SW 1271 (cell line): Measurements from ENCODE around the gene MPLKIP.
"Not testable (repeated sequence)": the region's sequence is repeated elsewhere in the genome, so short reads cannot be mapped to it uniquely, and the experiment has no call there.

ENCODE experiments used
- DNase-seq, 2 experiments: peaks; one replicate each; lab custom pipeline; 2025; lab: John Stamatoyannopoulos, UW

The MPLKIP gene

DNA sequence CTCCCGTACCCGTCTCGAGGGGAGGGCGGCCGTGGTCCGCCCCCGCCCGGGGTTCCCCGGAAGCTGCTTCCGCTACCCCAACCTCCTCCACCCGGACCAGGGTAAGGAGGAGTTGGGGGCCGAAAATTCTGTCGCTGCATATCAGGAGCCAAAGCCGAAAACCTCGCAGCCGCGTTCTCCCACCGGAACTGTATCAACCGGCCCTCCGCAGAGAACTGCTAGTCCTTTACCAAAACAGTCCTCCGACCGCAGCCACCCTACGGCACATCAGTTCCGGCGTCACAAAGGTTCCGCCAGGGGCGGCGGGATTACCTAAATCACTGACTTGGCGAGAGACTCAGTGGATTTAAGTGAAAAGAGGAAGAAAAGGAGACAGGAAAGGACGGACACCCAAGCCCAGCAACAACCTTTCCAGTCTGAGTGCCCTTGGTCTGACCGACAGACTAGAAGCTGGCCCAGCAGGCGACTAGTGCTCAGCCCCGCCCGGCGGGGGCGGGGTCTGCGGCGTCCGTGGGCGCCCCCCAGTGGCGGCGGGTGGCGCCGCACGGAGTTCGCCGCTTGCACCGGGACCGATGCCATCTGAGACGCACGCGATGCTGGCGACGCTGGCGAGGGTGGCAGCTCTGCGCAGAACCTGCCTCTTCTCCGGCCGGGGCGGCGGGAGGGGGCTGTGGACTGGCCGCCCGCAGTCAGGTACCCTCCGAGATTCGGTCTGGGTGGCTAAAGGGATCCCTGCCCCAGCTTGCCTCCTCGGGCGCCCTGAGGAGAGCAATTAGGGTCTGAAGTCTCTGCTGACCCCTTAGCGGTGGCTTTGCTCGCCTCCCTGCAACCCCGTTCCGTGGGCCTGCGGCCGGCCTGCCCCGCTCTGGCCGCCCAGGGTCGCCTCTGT lies at the start of gene MPLKIP, which contains the start of gene SUGCT:
Gene MPLKIP (minus strand): TSS at position 195 of the 889 bp plus-strand sequence. CDS start 55 bp downstream, at position 140.
Gene SUGCT (plus strand): TSS at position 578 of the 889 bp plus-strand sequence.
- peak; percentile 78 to 87 for DNase-seq

DNA sequence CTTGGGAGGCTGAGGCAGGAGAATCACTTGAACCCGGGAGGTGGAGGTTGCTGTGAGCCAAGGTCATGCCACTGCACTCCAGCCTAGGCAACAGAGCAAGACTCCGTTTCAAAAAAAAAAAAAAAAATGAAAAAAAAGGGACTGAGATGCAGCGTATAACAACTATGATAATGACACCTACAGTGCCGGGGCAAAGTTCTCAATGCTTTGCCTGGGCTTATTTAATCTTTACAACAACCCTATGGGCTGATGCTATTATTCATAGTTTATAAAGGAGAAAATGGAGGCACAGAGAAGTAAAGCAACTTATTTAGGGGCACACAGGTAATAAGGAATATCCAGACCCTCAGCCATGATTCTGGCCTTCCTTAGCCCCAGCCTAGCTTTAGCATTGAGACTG lies 48.0 kb upstream of the MPLKIP start:
- DNase-seq = no peak

DNA sequence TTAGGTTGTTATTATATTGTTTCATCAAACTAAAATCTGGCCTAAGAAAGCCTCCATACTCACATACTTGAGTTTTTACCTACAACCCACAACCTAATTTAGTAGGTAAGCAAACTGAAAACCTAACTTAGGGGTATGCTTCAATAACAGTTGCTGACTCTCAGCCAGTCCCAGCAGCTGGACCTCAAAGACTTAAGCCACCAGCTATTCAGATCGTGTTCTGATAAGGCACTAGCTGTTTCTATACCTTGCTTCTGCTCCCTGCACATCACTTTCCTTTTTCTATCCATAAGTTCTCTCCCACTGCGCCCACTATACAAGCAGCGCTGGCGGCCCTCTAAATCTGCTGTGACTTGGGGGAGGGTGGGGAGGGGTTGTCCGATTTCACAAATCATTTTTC lies 42.6 kb upstream of the MPLKIP start:
- DNase-seq = no peak

DNA sequence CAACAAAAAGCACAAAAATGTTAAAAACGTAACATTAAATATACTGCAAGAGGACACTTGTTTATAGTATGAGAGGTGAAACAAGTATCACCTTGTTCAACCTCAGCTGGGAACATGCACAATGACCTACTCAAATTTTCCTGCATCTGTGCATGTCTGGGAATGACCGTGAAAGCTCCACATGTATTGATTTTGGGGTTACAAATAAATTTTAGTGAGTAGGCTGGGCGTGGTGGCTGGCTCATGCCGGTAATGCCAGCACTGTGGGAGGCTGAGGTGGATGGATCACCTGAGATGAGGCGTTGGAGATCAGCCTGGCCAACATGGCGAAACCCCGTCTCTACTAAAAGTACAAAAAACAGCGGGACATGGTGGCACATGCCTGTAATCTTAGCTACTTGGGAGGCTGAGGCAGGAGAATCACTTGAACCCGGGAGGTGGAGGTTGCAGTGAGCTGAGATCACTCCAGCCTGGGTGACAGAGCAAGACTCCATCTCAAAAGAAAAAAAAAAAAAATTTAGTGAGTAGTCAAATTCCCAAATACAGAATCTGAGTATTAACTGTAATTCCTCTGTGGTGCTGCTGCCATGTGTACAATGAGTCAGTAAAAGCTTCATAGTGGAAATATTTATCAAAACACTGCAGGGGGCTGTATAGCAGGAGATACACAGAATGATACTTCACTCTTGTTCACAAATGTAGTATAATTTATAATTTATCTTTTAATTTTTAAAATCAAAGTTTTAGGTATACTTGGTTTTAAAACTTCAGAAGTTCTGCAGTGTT lies 41.5 kb upstream of the MPLKIP start:
- no peak for DNase-seq

DNA sequence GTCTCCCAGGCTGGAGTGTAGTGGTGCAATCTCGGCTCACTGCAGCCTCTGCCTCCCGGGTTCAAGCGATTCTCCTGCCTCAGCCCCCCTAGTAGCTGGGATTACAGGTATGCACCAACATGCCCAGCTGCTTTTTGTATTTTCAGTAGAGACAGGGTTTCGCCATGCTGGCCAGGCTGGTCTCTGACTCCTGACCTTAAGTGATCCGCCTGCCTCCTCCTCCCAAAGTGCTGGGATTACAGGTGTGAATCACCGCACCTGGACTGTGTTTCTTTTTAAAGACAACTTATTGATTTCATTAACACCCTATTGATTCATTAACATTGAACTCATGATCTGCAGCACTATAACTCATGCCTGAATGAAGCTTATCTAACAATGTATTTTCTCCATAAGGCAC lies 40.8 kb upstream of the MPLKIP start:
- not testable (repeated sequence) for DNase-seq

DNA sequence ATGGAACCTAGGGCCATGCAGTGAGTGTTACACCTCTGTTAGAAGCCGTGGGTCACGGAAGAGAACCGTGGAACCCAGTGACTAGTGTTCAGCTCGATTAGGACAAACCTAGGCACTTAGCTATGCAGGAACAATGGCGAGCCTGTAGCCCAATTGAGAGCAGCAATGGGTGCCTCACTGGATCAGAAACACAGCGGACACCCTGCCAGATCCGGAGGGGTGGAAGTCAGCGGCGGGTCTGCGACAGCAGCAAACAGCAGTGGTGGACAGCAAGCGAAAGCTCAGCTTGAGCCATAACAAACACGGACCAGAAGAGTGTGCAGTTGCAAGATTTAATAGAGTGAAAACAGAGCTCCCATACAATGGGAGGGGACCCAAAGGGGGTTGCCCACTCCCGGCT lies 38.7 kb upstream of the MPLKIP start:
- not testable (repeated sequence) for DNase-seq

DNA sequence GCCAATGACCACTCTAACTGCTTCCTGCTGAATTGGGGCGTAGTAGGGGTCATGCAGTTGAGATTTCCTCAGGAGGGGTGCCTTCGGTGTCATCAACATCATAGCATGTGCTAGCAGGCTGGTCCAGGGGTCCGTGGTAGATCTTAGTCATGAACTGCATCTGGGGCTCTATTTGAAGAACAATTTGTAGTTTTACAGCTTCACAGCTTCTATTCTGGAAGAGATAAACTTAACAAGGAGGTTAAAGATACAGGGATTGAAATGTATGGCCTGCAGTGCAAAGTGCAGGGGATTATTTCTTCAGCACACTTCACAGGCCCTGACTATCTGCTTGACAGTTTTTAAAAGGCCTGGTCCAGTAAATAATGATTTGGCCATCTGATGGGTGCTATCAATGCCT lies 33.8 kb upstream of the MPLKIP start:
- not testable (repeated sequence) for DNase-seq

DNA sequence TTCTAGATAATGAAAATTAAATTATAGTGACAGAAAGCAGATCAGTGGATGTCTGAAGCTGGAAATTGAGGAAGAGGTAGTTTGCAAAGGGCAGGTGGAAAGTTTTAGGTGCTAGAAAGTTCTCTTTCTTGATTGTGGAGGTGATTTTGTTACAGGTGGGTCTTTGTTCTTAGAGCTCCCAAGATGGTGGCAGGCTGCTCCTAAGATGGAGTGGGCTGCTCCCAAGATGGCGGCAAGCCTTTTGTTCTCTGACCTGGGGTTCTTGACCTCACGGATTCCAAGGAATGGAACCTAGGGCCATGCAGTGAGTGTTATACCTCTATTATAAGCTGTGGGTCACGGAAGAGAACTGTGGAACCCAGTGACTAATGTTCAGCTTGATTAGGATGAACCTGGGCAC lies 32.9 kb upstream of the MPLKIP start:
- DNase-seq = no peak

DNA sequence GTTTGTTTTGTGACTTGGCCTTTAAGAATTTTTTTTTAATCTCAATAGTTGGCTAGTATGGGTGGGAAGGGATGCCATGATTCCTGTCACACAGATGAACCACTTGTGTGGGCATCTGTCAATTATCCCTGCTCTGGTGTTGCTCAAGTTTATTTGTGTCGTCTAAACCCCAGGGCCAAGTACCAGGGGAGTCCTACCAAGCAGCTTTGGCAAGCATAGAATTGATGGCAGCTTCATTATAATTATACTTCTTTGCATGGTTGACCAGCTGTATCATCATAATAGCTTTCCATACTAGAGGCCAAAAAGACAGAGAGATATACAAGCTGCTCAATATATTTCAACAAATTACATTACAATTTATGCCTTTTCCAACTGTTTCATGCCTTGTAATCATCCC lies 30.8 kb upstream of the MPLKIP start:
- no peak for DNase-seq

DNA sequence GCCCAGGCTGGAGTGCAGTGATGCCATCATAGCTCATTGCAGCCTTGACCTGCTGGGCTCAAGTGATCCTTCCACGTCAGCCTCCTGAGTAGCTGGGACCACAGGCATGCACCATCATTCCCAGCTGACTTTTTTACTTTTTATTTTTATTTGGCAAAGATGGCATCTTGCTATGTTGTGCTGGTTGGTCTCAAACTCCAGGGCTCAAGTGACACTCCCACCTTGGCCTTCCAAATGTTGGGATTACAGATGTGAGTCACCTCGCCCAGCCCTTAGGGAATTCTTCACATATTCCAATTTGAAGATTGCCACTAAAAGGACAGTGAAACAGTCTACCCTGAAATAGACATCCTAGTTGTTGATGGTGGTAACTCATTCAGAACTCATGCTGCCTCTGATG lies 28.1 kb upstream of the MPLKIP start:
- DNase-seq = no peak

DNA sequence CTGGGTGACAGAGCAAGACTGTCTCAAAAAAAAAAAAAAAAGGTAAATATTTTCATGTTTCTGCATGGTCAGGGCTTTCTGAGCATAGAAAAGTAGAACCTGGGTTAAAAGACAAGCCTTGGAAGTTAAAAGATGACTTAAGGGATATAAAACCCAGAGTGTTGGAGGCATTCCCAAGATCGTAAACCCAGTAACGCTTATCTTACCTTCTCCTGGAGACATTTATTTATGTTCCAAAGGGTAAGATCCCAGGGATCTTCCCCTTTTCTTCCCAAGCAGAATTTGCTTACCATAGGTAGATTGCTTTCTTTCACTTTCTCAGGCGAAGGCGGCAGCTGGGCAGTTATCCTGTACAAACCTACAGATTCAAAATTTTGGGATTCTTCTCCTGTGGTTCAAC lies 22.6 kb upstream of the MPLKIP start:
- no peak for DNase-seq

DNA sequence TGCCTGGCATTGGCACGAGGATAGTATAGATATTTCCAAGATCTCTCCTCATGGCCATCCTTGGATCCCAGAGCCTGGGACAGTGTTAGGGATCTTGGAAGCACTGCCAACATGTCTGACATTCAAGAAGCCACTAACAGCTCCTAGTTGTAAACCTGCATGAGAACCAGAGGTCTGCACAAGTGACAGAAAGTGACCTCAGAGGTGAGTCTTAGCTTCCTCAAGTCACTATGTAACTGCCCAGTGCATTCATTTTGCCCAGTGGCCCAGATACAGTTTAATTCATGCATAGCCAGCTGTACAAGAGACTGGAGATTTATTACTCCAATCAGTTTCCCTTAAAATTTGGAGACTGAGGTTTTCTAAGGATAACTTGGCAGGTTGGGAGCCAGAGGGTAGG lies 17.1 kb upstream of the MPLKIP start:
- no peak for DNase-seq

DNA sequence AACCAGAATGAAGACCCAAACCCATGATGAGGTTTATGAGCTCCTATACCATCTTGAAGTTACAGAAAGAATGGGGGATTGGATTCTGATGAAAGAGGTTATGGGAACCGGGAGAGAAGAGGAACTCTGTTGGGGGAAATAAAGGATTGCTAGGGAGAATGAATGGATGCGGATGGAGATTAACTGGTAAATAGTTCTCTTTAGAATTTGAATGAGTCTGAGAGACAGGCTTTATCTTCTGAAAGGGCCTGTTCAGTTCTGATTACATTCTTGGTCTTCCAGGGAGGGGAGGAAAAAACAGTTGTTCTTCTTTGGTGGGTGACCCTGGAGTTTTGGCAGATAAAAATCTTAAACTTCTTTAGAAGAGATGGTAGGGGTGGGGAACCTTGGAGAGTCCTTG lies 14.2 kb upstream of the MPLKIP start:
- no peak for DNase-seq

DNA sequence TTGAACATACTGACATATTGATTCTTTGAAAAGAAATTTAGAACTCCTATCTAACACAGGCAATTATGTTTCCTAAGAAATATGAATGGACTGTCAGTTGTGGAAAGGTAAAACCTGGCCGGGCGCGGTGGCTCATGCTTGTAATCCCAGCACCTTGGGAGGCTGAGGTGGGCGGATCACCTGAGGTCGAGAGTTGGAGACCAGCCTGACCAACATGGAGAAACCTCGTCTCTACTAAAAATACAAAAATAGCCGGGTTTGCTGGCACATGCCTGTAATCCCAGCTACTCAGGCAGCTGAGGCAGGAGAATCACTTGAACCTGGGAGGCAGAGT lies 13.8 kb upstream of the MPLKIP start:
- DNase-seq = not testable (repeated sequence)

DNA sequence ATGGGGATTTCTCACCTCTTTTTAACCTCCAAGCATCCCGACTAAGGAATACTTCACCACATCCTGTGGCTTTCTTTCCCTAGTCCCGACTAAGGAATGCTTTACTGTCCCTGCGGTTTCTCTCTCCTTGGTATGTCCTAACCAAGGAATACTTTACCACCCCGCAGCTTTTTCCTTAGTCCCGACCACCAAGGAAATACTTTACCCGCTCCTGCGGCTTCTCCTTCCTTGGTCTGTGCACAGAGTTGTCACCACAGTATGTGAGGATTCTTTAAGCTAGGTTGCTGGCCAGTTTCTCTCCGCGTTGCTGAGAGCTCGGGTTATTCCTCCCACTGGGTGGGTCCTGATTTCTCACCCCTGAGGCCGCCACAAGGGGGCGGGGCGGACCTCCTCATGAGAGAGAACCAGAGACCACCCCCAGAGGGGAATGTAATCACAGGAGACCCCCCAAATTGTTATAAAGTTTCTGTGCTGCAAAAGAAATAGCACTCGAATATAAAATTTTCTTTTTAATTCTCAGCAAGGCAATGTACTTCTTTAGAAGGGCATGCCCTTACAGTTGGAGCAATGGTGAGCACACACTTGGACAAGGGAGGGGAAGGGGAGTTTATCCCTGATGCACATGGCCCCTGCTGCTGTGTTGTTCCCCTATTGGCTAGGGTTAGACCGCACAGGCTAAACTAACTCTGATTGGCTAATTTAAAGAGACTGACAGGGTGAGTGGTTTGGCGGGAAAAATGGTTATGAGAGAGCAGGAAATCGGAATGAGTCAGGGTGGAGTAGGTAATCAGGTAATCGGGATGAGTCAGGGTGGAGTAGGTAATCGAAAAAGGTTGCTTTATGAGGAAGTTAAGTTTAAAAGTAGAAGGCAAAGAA lies 13.2 kb upstream of the MPLKIP start:
- DNase-seq = no peak

DNA sequence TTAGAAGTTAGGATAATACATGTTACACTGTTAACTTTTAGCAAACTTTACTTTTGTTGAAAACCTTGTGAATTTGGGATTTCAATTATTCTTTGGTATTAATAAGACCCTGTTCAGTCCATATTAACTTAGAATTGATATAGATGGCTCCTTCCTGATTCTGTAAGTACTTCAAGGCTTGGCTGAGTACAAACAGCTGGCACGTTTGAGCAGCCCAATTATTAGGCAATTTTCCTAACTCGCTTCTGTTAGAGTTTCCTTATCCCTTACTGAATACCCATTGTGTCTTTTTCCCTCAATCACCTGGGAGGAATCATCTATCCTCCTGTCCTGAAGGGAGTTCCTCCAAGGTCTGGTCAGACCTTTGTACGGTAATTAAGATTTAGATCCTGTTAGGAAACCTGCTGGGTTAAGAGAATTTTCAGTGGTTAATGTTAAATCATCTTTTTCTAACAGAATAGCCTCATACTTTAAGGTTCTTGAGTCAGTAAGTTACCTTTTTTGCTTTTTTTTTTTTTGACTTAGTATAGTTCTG lies 11.2 kb upstream of the MPLKIP start:
- DNase-seq = not testable (repeated sequence)

DNA sequence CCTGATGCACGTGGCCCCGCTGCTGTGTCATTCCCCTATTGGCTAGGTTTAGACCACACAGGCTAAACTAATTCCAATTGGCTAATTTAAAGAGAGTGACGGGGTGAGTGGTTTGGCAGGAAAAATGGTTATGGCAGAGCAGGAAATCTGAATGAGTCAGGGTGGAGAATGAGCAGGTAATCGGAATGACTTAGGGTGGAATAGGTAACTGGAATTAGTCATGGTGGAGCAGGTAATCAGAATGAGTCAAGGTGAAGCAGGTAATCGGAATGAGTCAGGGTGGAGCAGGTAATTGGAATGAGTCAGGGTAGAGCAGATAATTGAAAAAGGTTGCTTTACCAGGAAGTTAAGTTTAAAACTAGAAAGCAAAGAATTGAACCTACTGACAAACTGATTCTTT lies 7.5 kb upstream of the MPLKIP start:
- not testable (repeated sequence) for DNase-seq

DNA sequence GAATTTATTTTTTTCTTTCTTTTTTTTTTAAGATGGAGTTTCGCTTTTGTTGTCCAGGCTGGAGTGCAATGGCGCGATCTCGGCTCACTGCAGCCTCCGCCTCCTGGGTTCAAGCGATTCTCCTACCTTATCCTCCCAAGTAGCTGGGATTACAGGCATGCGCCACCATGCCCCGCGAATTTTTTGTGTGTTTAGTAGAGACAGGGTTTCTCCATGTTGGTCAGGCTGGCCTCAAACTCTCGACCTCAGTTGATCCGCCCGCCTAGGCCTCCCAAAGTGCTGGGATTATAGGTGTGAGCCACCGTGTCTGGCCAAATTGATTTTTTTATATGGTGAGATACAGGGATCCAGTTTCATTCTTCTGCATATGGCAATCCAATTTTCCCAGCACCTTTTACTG lies 5.5 kb upstream of the MPLKIP start:
- DNase-seq = not testable (repeated sequence)

DNA sequence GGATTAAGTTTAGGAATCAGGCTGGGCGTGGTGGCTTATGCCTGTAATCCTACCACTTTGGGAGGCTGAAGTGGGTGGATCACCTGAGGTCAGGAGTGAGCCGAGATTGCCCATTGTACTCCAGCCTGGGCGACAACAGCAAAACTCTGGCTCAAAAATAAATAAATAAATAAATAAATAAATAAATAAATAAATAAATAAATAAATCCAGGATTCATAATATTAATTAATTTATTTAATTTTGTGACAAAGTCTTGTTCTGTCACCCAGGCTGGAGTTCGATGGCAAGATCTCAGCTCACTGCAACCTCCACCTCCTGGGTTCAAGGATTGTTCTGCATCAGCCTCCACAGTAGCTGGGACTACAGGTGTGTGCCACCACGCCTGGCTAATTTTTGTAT lies 4.6 kb upstream of the MPLKIP start:
- no peak for DNase-seq

DNA sequence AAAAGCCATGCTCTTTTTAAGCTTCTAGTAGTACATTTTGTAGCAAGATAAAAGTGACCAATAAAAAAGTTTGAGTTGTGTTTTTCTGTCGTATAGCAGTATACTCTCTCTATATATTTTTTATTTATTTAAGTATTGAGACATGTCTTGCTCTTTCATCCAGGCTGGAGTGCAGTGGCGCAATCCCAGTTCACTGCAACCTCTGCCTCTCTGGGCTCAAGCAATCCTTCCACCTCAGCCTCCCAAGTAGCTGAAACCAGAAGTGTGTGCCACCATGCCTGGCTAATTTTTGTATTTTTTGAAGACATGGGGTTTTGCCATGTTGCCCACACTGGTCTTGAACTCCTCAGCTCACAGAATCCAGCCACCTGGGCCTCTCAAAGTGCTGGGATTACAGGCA lies 3.1 kb upstream of the MPLKIP start:
- no peak for DNase-seq

DNA sequence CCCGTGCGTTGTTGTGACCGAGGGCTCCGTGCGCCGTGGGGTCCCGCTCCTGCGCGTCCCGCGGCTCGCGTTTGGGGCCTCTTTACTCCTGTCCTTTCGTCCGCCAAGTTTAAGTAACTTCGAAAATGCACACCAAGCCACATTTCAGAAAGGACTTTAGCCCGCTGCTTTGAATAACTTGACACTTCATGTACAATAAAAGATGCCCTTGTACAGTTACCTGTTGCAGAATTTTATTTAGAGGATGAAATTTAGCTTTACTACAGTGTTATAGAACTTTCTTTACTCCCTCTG lies 842 bp upstream of the MPLKIP start:
- peak in 1 of 2 experiments; percentile 31 for DNase-seq
